Colonic mucosa (tissue), 4 donors: Measurements from ENCODE around the gene EDN3. TPM values are rescaled to one million over a fixed set of nuclear protein-coding genes. Genes with fewer than 3 reads are reported as not detected.

Experiments
- DNase-seq: peaks from one replicate; pipeline ENCODE4 v3.0.0-alpha.2; 2020
- H3K27ac ChIP-seq: fragments of 200-600 bp; one replicate; pipeline ENCODE4 v1.8.0; 2021
- H3K27me3 ChIP-seq: fragments of 200-600 bp; one replicate; pipeline ENCODE4 v1.8.0; 2021
- H3K36me3 ChIP-seq: fragments of 200-600 bp; one replicate; pipeline ENCODE4 v1.8.0; 2021
- H3K4me1 ChIP-seq: fragments of 200-600 bp; one replicate; pipeline ENCODE4 v1.8.0; 2021; ENCODE audit warnings: mild to moderate bottlenecking
- H3K4me3 ChIP-seq: fragments of 200-600 bp; one replicate; pipeline ENCODE4 v1.8.0; 2021
- H3K9ac ChIP-seq, 2 donors: one replicate each; pipeline ENCODE4 v1.7.0; 2013; ENCODE audit warnings: control low read depth in 2 of 2, low read depth in 2 of 2, low read length in 2 of 2
- H3K9me3 ChIP-seq: fragments of 200-600 bp; one replicate; pipeline ENCODE4 v1.8.0; 2021
- CTCF ChIP-seq: fragments of 200-600 bp; IDR thresholded peaks from one replicate; pipeline ENCODE4 v1.8.0; 2022; ENCODE audit warnings: antibody characterized with exemption, mild to moderate bottlenecking
- intact Hi-C: fragments of 100-400 bp; cut with DNase I; formaldehyde crosslinking; loops from one replicate; pipeline ENCODE4 v1.14.1; 2022
- total RNA-seq, 2 donors: library from RNA; stranded (reverse); fragmentation: NEBNext Ultra II Directional in 1 of 2; extraction: Animal tissue kit (Norgen Biotek cat#: 25700) in 1 of 2; gene quantifications; one replicate each; pipeline ENCODE4 v1.2.1, GENCODE V29; 2021
- donor health status: healthy.
- donor health status: DM: no; HTN: no; CAD: no.
- donor health status: DM: no; HTN: no; CAD: no.

The EDN3 gene
- total RNA-seq = 10 to 100 TPM; 11.7 to 28.8 TPM

- DNase-seq = peak; percentile 45
- Histone ChIP-seq H3K4me1 (no peaks in the 10 kb centered on the region), H3K9ac (peak within 1 kb of the TSS; percentile 25 to 49), H3K27me3 (peaks cover 14% of the 10 kb centered on the region), H3K4me3 (peak within 1 kb of the TSS; percentile 45), H3K36me3 (no peaks in the 10 kb centered on the region), H3K9me3 (no peaks in the 10 kb centered on the region), H3K27ac (peak within 1 kb of the TSS; percentile 69)
- intact Hi-C loops = no loop called here
- TF ChIP-seq CTCF = no peak
Measured at GRCh38 chr20:59300333-59301081, at the start of gene EDN3. TSS of gene EDN3 (plus strand) at chr20:59300611. CDS start at chr20:59300813, 202 bp downstream.

- intact Hi-C loops = no loop called here
- no peak overlapping the region for H3K4me3 ChIP-seq
- no peak overlapping the region for H3K9ac ChIP-seq
- no peak for TF ChIP-seq CTCF
- no peaks in the 10 kb centered on the region for H3K36me3 ChIP-seq
- H3K4me1 ChIP-seq = no peaks in the 10 kb centered on the region
- DNase-seq = no peak
- no peak overlapping the region for H3K27ac ChIP-seq
- no peaks in the 10 kb centered on the region for H3K9me3 ChIP-seq
- no peaks in the 10 kb centered on the region for H3K27me3 ChIP-seq
Measured at GRCh38 chr20:59253325-59253724, 47.1 kb upstream of the EDN3 start.

- intact Hi-C loops = no loop called here
- no peak overlapping the region for H3K9ac ChIP-seq
- no peaks in the 10 kb centered on the region for H3K27me3 ChIP-seq
- no peak overlapping the region for H3K27ac ChIP-seq
- DNase-seq = no peak
- H3K9me3 ChIP-seq = no peaks in the 10 kb centered on the region
- H3K36me3 ChIP-seq = no peaks in the 10 kb centered on the region
- H3K4me3 ChIP-seq = no peak overlapping the region
- TF ChIP-seq CTCF = no peak
- no peaks in the 10 kb centered on the region for H3K4me1 ChIP-seq
Measured at GRCh38 chr20:59253779-59254319, 46.6 kb upstream of the EDN3 start.

GRCh38 chr20:59255256-59255655 is 45.2 kb upstream of the EDN3 start:
- TF ChIP-seq CTCF = no peak
- no peaks in the 10 kb centered on the region for H3K9me3 ChIP-seq
- intact Hi-C loops = no loop called here
- no peak overlapping the region for H3K9ac ChIP-seq
- no peak for DNase-seq
- H3K4me1 ChIP-seq = no peaks in the 10 kb centered on the region
- H3K4me3 ChIP-seq = no peak overlapping the region
- no peak overlapping the region for H3K27ac ChIP-seq
- H3K27me3 ChIP-seq = no peaks in the 10 kb centered on the region
- H3K36me3 ChIP-seq = no peaks in the 10 kb centered on the region

- H3K36me3 ChIP-seq = no peaks in the 10 kb centered on the region
- no peaks in the 10 kb centered on the region for H3K9me3 ChIP-seq
- intact Hi-C loops = no loop called here
- H3K27ac ChIP-seq = no peak overlapping the region
- no peak for TF ChIP-seq CTCF
- H3K4me3 ChIP-seq = no peak overlapping the region
- no peaks in the 10 kb centered on the region for H3K27me3 ChIP-seq
- DNase-seq = no peak
- H3K4me1 ChIP-seq = no peaks in the 10 kb centered on the region
- H3K9ac ChIP-seq = no peak overlapping the region
Measured at GRCh38 chr20:59258221-59258621, 42.2 kb upstream of the EDN3 start.
